Fibroblast of villous mesenchyme (primary cell): ENCODE data around the gene TLE6. TPM values are rescaled to one million over a fixed set of nuclear protein-coding genes. Genes with fewer than 3 reads are reported as not detected.

ENCODE experiments used
- DNase-seq: peaks from one replicate; pipeline ENCODE4 v3.0.0-alpha.2; 2010; ENCODE audit warnings: low read depth
- H3K4me3 ChIP-seq: 2 replicates; pipeline ENCODE4 v1.5.1; 2011; ENCODE audit warnings: low read depth, mild to moderate bottlenecking, low read length
- CTCF ChIP-seq: IDR thresholded peaks from 2 replicates; pipeline ENCODE4 v1.5.1; 2012; ENCODE audit warnings: low read depth, mild to moderate bottlenecking, low read length; ENCODE audit not compliant: insufficient read depth
- total RNA-seq: library from RNA; depleted of rRNA; stranded (reverse); fragments of >200 nt; gene quantifications from 2 replicates; pipeline ENCODE4 v1.2.3, GENCODE V29; 2012

Gene TLE6
- total RNA-seq, 1 donor: 1.7 TPM

- no peak overlapping the region for H3K4me3 ChIP-seq
- TF ChIP-seq CTCF: no peak
- DNase-seq: no peak
Observed at GRCh38 chr19:2981898-2982297, 4.5 kb downstream of the TLE6 start.

GRCh38 chr19:2982561-2982960 is 5.2 kb downstream of the TLE6 start:
- TF ChIP-seq CTCF: no peak
- no peak for DNase-seq
- H3K4me3 ChIP-seq: no peak overlapping the region

GRCh38 chr19:2982983-2983350 is 5.6 kb downstream of the TLE6 start:
- H3K4me3 ChIP-seq: no peak overlapping the region
- peak; percentile 89 for DNase-seq
- no peak for TF ChIP-seq CTCF

- no peak for TF ChIP-seq CTCF
- peak; percentile 74 for DNase-seq
- H3K4me3 ChIP-seq: peak overlapping the region; percentile 52
Observed at GRCh38 chr19:2983351-2984214, 6.2 kb downstream of the TLE6 start.

GRCh38 chr19:2984215-2984528 is 6.8 kb downstream of the TLE6 start:
- no peak for DNase-seq
- TF ChIP-seq CTCF: no peak
- H3K4me3 ChIP-seq: peak overlapping the region; percentile 52

- DNase-seq: no peak
- H3K4me3 ChIP-seq: no peak overlapping the region
- no peak for TF ChIP-seq CTCF
Observed at GRCh38 chr19:2986951-2987524, 9.7 kb downstream of the TLE6 start.
